Measurements from ENCODE around the gene PIEZO2.
"Not testable (repeated sequence)": the region's sequence is repeated elsewhere in the genome, so short reads cannot be mapped to it uniquely, and the experiment has no call there.

Gene PIEZO2

DNA sequence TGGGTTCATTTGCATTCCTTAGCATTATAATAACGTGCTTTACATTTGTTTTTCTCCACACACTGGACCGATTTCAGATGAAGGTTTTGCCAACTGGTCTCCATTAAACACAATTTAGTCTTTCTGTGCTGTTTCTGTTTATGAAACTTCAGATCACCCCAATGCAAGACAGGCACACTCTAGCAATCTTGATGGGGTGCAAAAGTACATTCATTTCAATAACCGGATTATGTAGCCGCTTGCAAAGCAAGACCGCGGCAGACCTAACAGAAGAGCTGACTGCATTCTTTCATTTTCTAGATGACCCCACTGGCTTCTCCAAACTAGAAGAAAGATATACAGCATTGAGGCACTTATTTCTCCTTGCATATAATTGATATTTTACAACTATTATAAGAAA is 301.5 kb downstream of the PIEZO2 start:
- Histone ChIP-seq H3K27me3 (ENCODE audit: control insufficient read depth in 1 of 2, insufficient read depth in 2 of 2, low read length in 2 of 2) (no peaks in the 10 kb centered on the region), H3K27ac (ENCODE audit: low read depth, low read length) (no peak overlapping the region), H3K4me1 (ENCODE audit: insufficient read depth, low read length) (peaks cover 5% of the 10 kb centered on the region), H3K36me3 (ENCODE audit: insufficient read depth, low read length) (no peaks in the 10 kb centered on the region), H3K9me3 (ENCODE audit: low read length) (no peaks in the 10 kb centered on the region), H3K9ac (ENCODE audit: low read length) (no peak overlapping the region), H3K4me3 (ENCODE audit: low read depth in 1 of 2, low read length in 2 of 2) (no peak overlapping the region)

DNA sequence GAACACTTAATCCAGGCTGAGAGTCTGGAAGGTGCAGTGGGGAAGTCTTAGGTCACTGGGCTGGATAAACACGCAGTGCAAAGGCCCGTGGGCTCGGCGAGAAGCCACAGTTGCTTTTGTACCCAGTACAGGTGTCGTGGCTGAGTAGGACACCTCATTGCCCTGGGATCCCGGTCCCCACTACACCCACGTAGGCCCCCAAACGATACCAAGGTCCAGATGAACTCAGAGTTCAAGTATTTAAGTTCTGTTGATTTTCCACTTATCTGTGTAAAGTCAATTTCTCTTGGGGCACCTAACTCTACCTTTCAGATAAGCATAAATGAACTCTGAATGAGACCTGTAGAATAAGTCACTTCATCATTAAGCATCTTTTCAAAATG is 302.0 kb downstream of the PIEZO2 start:
- H3K27me3 ChIP-seq (ENCODE audit: control insufficient read depth in 1 of 2, insufficient read depth in 2 of 2, low read length in 2 of 2), result no peaks in the 10 kb centered on the region
- H3K27ac ChIP-seq (ENCODE audit: low read depth, low read length), result no peak overlapping the region
- H3K9ac ChIP-seq (ENCODE audit: low read length), result no peak overlapping the region
- H3K9me3 ChIP-seq (ENCODE audit: low read length), result no peaks in the 10 kb centered on the region
- peaks cover 5% of the 10 kb centered on the region for H3K4me1 ChIP-seq (ENCODE audit: insufficient read depth, low read length)
- H3K36me3 ChIP-seq (ENCODE audit: insufficient read depth, low read length), result no peaks in the 10 kb centered on the region
- H3K4me3 ChIP-seq (ENCODE audit: low read depth in 1 of 2, low read length in 2 of 2), result no peak overlapping the region

- no peaks in the 10 kb centered on the region for H3K36me3 ChIP-seq (ENCODE audit: insufficient read depth, low read length)
- H3K9me3 ChIP-seq (ENCODE audit: low read length), result no peaks in the 10 kb centered on the region
- H3K27me3 ChIP-seq (ENCODE audit: control insufficient read depth in 1 of 2, insufficient read depth in 2 of 2, low read length in 2 of 2), result no peaks in the 10 kb centered on the region
- H3K27ac ChIP-seq (ENCODE audit: low read depth, low read length), result no peak overlapping the region
- no peak overlapping the region for H3K4me3 ChIP-seq (ENCODE audit: low read depth in 1 of 2, low read length in 2 of 2)
- H3K4me1 ChIP-seq (ENCODE audit: insufficient read depth, low read length), result peaks cover under 1% of the 10 kb centered on the region
- H3K9ac ChIP-seq (ENCODE audit: low read length), result no peak overlapping the region
Observed at GRCh38 chr18:10846657-10847407, 302.5 kb downstream of the PIEZO2 start.

- not testable (repeated sequence) for H3K27ac ChIP-seq (ENCODE audit: low read depth, low read length); H3K9me3 ChIP-seq (ENCODE audit: low read length); H3K36me3 ChIP-seq (ENCODE audit: insufficient read depth, low read length); H3K4me1 ChIP-seq (ENCODE audit: insufficient read depth, low read length); H3K9ac ChIP-seq (ENCODE audit: low read length); H3K27me3 ChIP-seq (ENCODE audit: control insufficient read depth in 1 of 2, insufficient read depth in 2 of 2, low read length in 2 of 2); H3K4me3 ChIP-seq (ENCODE audit: low read depth in 1 of 2, low read length in 2 of 2)
Observed at GRCh38 chr18:10846035-10846434, 303.3 kb downstream of the PIEZO2 start.

DNA sequence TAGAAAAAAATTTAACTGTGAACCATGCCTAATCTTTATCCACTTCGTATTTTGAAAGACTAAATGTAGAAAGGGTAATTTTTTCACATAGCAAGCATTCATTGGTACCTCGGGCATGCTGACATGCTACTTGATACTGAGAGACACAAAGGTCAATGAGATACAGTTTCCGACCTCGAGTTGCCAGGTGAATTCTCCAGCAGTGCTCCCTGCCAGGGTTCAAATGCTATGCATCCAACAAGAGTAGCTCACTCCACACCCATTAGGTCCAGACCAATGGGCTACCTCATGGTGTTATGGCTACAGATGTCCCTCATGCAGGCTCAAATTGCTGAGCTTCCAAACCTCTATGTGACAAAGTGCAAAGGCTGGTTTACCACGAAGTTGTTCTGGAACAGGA is 305.8 kb downstream of the PIEZO2 start:
- Histone ChIP-seq H3K9ac (ENCODE audit: low read length) (no peak overlapping the region), H3K27me3 (ENCODE audit: control insufficient read depth in 1 of 2, insufficient read depth in 2 of 2, low read length in 2 of 2) (no peaks in the 10 kb centered on the region), H3K4me3 (ENCODE audit: low read depth in 1 of 2, low read length in 2 of 2) (no peak overlapping the region), H3K4me1 (ENCODE audit: insufficient read depth, low read length) (no peaks in the 10 kb centered on the region), H3K9me3 (ENCODE audit: low read length) (no peaks in the 10 kb centered on the region), H3K36me3 (ENCODE audit: insufficient read depth, low read length) (no peaks in the 10 kb centered on the region), H3K27ac (ENCODE audit: low read depth, low read length) (no peak overlapping the region)

- no peak overlapping the region for H3K27ac ChIP-seq (ENCODE audit: low read depth, low read length)
Observed at GRCh38 chr18:10842861-10843260, 306.5 kb downstream of the PIEZO2 start.

GRCh38 chr18:10842371-10842770 is 307.0 kb downstream of the PIEZO2 start:
- H3K4me1 ChIP-seq (ENCODE audit: insufficient read depth, low read length), result no peaks in the 10 kb centered on the region
- no peaks in the 10 kb centered on the region for H3K9me3 ChIP-seq (ENCODE audit: low read length)

More at GRCh38 chr18:10842861-10843260, 306.5 kb downstream of the PIEZO2 start:
- no peaks in the 10 kb centered on the region for H3K36me3 ChIP-seq (ENCODE audit: insufficient read depth, low read length)
- H3K4me3 ChIP-seq (ENCODE audit: low read depth in 1 of 2, low read length in 2 of 2), result no peak overlapping the region
- H3K4me1 ChIP-seq (ENCODE audit: insufficient read depth, low read length), result no peaks in the 10 kb centered on the region
- H3K27me3 ChIP-seq (ENCODE audit: control insufficient read depth in 1 of 2, insufficient read depth in 2 of 2, low read length in 2 of 2), result no peaks in the 10 kb centered on the region
- no peaks in the 10 kb centered on the region for H3K9me3 ChIP-seq (ENCODE audit: low read length)
- no peak overlapping the region for H3K9ac ChIP-seq (ENCODE audit: low read length)

GRCh38 chr18:10841203-10841602 is 308.2 kb downstream of the PIEZO2 start:
- Histone ChIP-seq H3K9me3 (ENCODE audit: low read length) (no peaks in the 10 kb centered on the region), H3K4me3 (ENCODE audit: low read depth in 1 of 2, low read length in 2 of 2) (no peak overlapping the region), H3K4me1 (ENCODE audit: insufficient read depth, low read length) (no peaks in the 10 kb centered on the region), H3K9ac (ENCODE audit: low read length) (no peak overlapping the region), H3K36me3 (ENCODE audit: insufficient read depth, low read length) (no peaks in the 10 kb centered on the region), H3K27me3 (ENCODE audit: control insufficient read depth in 1 of 2, insufficient read depth in 2 of 2, low read length in 2 of 2) (no peaks in the 10 kb centered on the region), H3K27ac (ENCODE audit: low read depth, low read length) (no peak overlapping the region)

More at GRCh38 chr18:10842371-10842770, 307.0 kb downstream of the PIEZO2 start:
- no peak overlapping the region for H3K4me3 ChIP-seq (ENCODE audit: low read depth in 1 of 2, low read length in 2 of 2)
- H3K36me3 ChIP-seq (ENCODE audit: insufficient read depth, low read length), result no peaks in the 10 kb centered on the region
- H3K9ac ChIP-seq (ENCODE audit: low read length), result no peak overlapping the region
- no peaks in the 10 kb centered on the region for H3K27me3 ChIP-seq (ENCODE audit: control insufficient read depth in 1 of 2, insufficient read depth in 2 of 2, low read length in 2 of 2)
- no peak overlapping the region for H3K27ac ChIP-seq (ENCODE audit: low read depth, low read length)

- H3K27ac ChIP-seq (ENCODE audit: low read depth, low read length), result no peak overlapping the region
- H3K36me3 ChIP-seq (ENCODE audit: insufficient read depth, low read length), result no peaks in the 10 kb centered on the region
- no peak overlapping the region for H3K9ac ChIP-seq (ENCODE audit: low read length)
- H3K9me3 ChIP-seq (ENCODE audit: low read length), result no peaks in the 10 kb centered on the region
- no peak overlapping the region for H3K4me3 ChIP-seq (ENCODE audit: low read depth in 1 of 2, low read length in 2 of 2)
- H3K4me1 ChIP-seq (ENCODE audit: insufficient read depth, low read length), result no peaks in the 10 kb centered on the region
- H3K27me3 ChIP-seq (ENCODE audit: control insufficient read depth in 1 of 2, insufficient read depth in 2 of 2, low read length in 2 of 2), result no peaks in the 10 kb centered on the region
Observed at GRCh38 chr18:10840743-10841142, 308.6 kb downstream of the PIEZO2 start.

DNA sequence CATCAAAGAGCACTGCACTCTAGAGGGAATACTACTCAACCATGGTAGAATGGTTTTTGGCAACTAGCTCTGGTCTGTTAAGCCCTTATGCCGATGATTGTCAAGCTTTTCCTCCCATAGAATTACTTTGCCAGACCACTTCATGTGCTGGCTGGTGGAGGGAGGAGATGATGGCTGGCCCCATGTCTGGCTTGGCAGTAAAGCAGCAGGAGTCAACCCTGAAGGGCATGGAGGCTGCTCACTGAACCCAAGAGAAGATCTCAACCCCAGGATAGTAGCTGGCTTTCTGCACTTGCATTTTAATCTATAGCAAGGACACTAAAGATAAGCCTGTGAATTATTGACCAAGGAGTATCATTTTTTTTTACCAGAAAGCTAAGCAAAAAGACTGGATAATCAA is 309.9 kb downstream of the PIEZO2 start:
- Histone ChIP-seq H3K27me3 (ENCODE audit: control insufficient read depth in 1 of 2, insufficient read depth in 2 of 2, low read length in 2 of 2) (no peaks in the 10 kb centered on the region), H3K9ac (ENCODE audit: low read length) (no peak overlapping the region), H3K4me1 (ENCODE audit: insufficient read depth, low read length) (no peaks in the 10 kb centered on the region), H3K9me3 (ENCODE audit: low read length) (no peaks in the 10 kb centered on the region), H3K27ac (ENCODE audit: low read depth, low read length) (no peak overlapping the region), H3K4me3 (ENCODE audit: low read depth in 1 of 2, low read length in 2 of 2) (no peak overlapping the region), H3K36me3 (ENCODE audit: insufficient read depth, low read length) (no peaks in the 10 kb centered on the region)

- H3K36me3 ChIP-seq (ENCODE audit: insufficient read depth, low read length), result no peaks in the 10 kb centered on the region
- H3K9me3 ChIP-seq (ENCODE audit: low read length), result no peaks in the 10 kb centered on the region
- H3K27me3 ChIP-seq (ENCODE audit: control insufficient read depth in 1 of 2, insufficient read depth in 2 of 2, low read length in 2 of 2), result no peaks in the 10 kb centered on the region
- H3K9ac ChIP-seq (ENCODE audit: low read length), result no peak overlapping the region
- no peak overlapping the region for H3K27ac ChIP-seq (ENCODE audit: low read depth, low read length)
- H3K4me3 ChIP-seq (ENCODE audit: low read depth in 1 of 2, low read length in 2 of 2), result no peak overlapping the region
- no peaks in the 10 kb centered on the region for H3K4me1 ChIP-seq (ENCODE audit: insufficient read depth, low read length)
Observed at GRCh38 chr18:10838553-10838952, 310.8 kb downstream of the PIEZO2 start.

DNA sequence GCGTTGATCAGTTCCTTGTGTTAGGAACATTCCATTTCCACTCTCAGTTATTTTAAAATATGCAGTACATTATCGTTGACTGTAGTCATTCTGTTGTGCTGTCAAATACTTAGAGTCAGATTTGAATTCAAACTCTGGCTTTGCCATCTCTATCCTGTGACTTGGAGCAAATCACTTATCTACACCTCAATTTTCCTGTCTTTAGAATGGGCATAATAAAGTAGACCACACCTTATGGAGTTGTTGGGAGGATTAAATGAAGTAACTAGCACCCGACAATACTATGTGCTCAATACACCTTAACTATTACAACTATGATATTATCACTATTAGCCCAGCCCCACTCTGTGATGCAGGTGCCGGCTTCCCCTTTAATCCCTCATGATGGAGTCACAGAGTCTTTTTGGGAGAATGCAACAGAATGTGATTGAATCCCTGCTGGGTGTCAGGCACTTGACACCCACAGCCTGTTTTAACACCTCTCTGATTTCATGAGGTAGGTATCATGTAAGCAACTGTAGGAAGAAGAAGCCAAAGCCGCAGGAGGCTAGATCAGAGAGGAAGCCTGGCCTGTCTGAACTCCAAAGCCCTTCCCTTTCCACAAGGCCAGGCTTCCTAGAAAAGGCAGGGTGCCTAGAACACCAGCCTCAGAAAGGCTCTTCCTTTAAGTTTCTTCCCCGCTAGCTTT is 315.1 kb downstream of the PIEZO2 start:
- Histone ChIP-seq H3K9me3 (ENCODE audit: low read length) (no peaks in the 10 kb centered on the region), H3K4me3 (ENCODE audit: low read depth in 1 of 2, low read length in 2 of 2) (no peak overlapping the region), H3K4me1 (ENCODE audit: insufficient read depth, low read length) (no peaks in the 10 kb centered on the region), H3K27ac (ENCODE audit: low read depth, low read length) (no peak overlapping the region), H3K27me3 (ENCODE audit: control insufficient read depth in 1 of 2, insufficient read depth in 2 of 2, low read length in 2 of 2) (no peaks in the 10 kb centered on the region), H3K36me3 (ENCODE audit: insufficient read depth, low read length) (no peaks in the 10 kb centered on the region), H3K9ac (ENCODE audit: low read length) (no peak overlapping the region)

All from muscle layer of colon (tissue), 2 donors.